ENCODE data around the gene PRRT4. TPM values are rescaled to one million over a fixed set of nuclear protein-coding genes. Genes with fewer than 3 reads are reported as not detected.
A peak's percentile ranks its signal among the peaks of the same experiment; 100 is the strongest.

PRRT4 gene
- total RNA-seq, 4 donors from 2014 or later = 0.40 to 1.2 (median 0.82) TPM

- no peaks in the 10 kb centered on the region for H3K27me3 ChIP-seq
- H3K27ac ChIP-seq = no peak overlapping the region
- H3K36me3 ChIP-seq = peaks cover 0 to 73% of the 10 kb centered on the region in 2 donors
- ATAC-seq = no peak
- WGBS, 2 donors (ENCODE audit: low coverage in 1 of 2) = 100% methylated on average over 3 of the region's 7 CpGs
- H3K4me3 ChIP-seq = no peak overlapping the region
- H3K4me1 ChIP-seq = peaks cover 0 to 21% (median 10%) of the 10 kb centered on the region in 3 donors
- H3K9me3 ChIP-seq = no peaks in the 10 kb centered on the region
- no peak for TF ChIP-seq EP300 (IDR thresholded peaks at IDR 0.05)
- no peak for TF ChIP-seq POLR2A (IDR thresholded peaks at IDR 0.05)
- TF ChIP-seq CTCF (IDR thresholded peaks at IDR 0.05) = no peak
- no peak for TF ChIP-seq POLR2AphosphoS5 (IDR thresholded peaks at IDR 0.05)
Observed at GRCh38 chr7:128399991-128400390, 38.5 kb upstream of the PRRT4 start.

GRCh38 chr7:128398841-128399135 is 37.3 kb upstream of the PRRT4 start:
- 11 to 43% methylated on average over 1 to 3 of the region's 6 CpGs for WGBS, 2 donors (ENCODE audit: low coverage in 1 of 2)
- TF ChIP-seq POLR2A (IDR thresholded peaks at IDR 0.05) (no peak), POLR2AphosphoS5 (IDR thresholded peaks at IDR 0.05) (no peak), EP300 (IDR thresholded peaks at IDR 0.05) (no peak), CTCF (IDR thresholded peaks at IDR 0.05) (peak in 1 of 4 experiments; percentile 15)
- no peak overlapping the region for H3K27ac ChIP-seq
- peak; percentile 9 for ATAC-seq
- peaks cover 0 to 85% of the 10 kb centered on the region in 2 donors for H3K36me3 ChIP-seq
- H3K4me1 ChIP-seq = peaks cover 0 to 9% (median 0%) of the 10 kb centered on the region in 3 donors
- no peaks in the 10 kb centered on the region for H3K27me3 ChIP-seq
- no peak overlapping the region for H3K4me3 ChIP-seq
- H3K9me3 ChIP-seq = no peaks in the 10 kb centered on the region

GRCh38 chr7:128398016-128398840 is 36.7 kb upstream of the PRRT4 start:
- Histone ChIP-seq H3K4me3 (no peak overlapping the region), H3K4me1 (peaks cover 0 to 6% (median 0%) of the 10 kb centered on the region in 3 donors), H3K36me3 (peaks cover 0 to 91% of the 10 kb centered on the region in 2 donors), H3K27me3 (no peaks in the 10 kb centered on the region), H3K9me3 (no peaks in the 10 kb centered on the region), H3K27ac (no peak overlapping the region)
- ATAC-seq = peak; percentile 62
- TF ChIP-seq POLR2A (IDR thresholded peaks at IDR 0.05) = no peak
- TF ChIP-seq EP300 (IDR thresholded peaks at IDR 0.05) = no peak
- no peak for TF ChIP-seq POLR2AphosphoS5 (IDR thresholded peaks at IDR 0.05)
- peak in 3 of 4 experiments; percentile 82 to 97 (median 96) for TF ChIP-seq CTCF (IDR thresholded peaks at IDR 0.05)
- WGBS, 2 donors (ENCODE audit: low coverage in 1 of 2) = 0 to 82% methylated on average over 1 to 7 of the region's 16 CpGs

GRCh38 chr7:128396357-128396756 is 34.9 kb upstream of the PRRT4 start:
- no peak for ATAC-seq
- 86% methylated on average over 6 of the region's 11 CpGs; no CpG with 5 or more reads in 1 of the 2 donors for WGBS, 2 donors (ENCODE audit: low coverage in 1 of 2)
- Histone ChIP-seq H3K27me3 (no peaks in the 10 kb centered on the region), H3K9me3 (no peaks in the 10 kb centered on the region), H3K4me1 (no peaks in the 10 kb centered on the region), H3K4me3 (no peak overlapping the region), H3K36me3 (peaks cover 0 to 100% of the 10 kb centered on the region in 2 donors), H3K27ac (no peak overlapping the region)
- TF ChIP-seq CTCF (IDR thresholded peaks at IDR 0.05) = no peak
- TF ChIP-seq EP300 (IDR thresholded peaks at IDR 0.05) = no peak
- TF ChIP-seq POLR2AphosphoS5 (IDR thresholded peaks at IDR 0.05) = no peak
- no peak for TF ChIP-seq POLR2A (IDR thresholded peaks at IDR 0.05)

- no peak for TF ChIP-seq EP300 (IDR thresholded peaks at IDR 0.05)
- no peak for TF ChIP-seq POLR2AphosphoS5 (IDR thresholded peaks at IDR 0.05)
- no peak for TF ChIP-seq POLR2A (IDR thresholded peaks at IDR 0.05)
- TF ChIP-seq CTCF (IDR thresholded peaks at IDR 0.05) = no peak
Observed at GRCh38 chr7:128395748-128396147, 34.3 kb upstream of the PRRT4 start.

More at GRCh38 chr7:128395748-128396147, 34.3 kb upstream of the PRRT4 start:
- H3K9me3 ChIP-seq = no peaks in the 10 kb centered on the region
- WGBS, 2 donors (ENCODE audit: low coverage in 1 of 2) = 57 to 94% methylated on average over 1 to 2 of the region's 3 CpGs
- H3K36me3 ChIP-seq = peaks cover 0 to 96% of the 10 kb centered on the region in 2 donors
- ATAC-seq = no peak
- H3K27ac ChIP-seq = no peak overlapping the region
- no peak overlapping the region for H3K4me3 ChIP-seq
- H3K4me1 ChIP-seq = no peaks in the 10 kb centered on the region
- H3K27me3 ChIP-seq = no peaks in the 10 kb centered on the region

Measured in gastroesophageal sphincter (tissue), 4 donors.